NT2/D1 (cell line): Measurements from ENCODE around the gene HS2ST1.
"Not testable (repeated sequence)": the region's sequence is repeated elsewhere in the genome, so short reads cannot be mapped to it uniquely, and the experiment has no call there.

Experiments used
- DNase-seq: peaks from one replicate; pipeline ENCODE4 v3.0.0-alpha.2; 2011; ENCODE audit warnings: low read depth, low spot score
- H3K27me3 ChIP-seq: 2 replicates; pipeline ENCODE4 v1.6.0; 2011; ENCODE audit warnings: mild to moderate bottlenecking; ENCODE audit not compliant: insufficient read length, insufficient read depth
- H3K36me3 ChIP-seq: 2 replicates; pipeline ENCODE4 v1.6.1; 2011; ENCODE audit warnings: mild to moderate bottlenecking, low read length, mixed read lengths; ENCODE audit not compliant: insufficient read depth, insufficient read length
- H3K4me1 ChIP-seq: 2 replicates; pipeline ENCODE4 v1.5.1; 2011; ENCODE audit not compliant: insufficient read depth, insufficient read length
- H3K4me3 ChIP-seq: 2 replicates; pipeline ENCODE4 v1.5.1; 2011; ENCODE audit warnings: low read depth; ENCODE audit not compliant: insufficient read length
- H3K9ac ChIP-seq: 2 replicates; pipeline ENCODE4 v1.6.0; 2011; ENCODE audit warnings: low read depth; ENCODE audit not compliant: insufficient read length
- H3K9me3 ChIP-seq: 2 replicates; pipeline ENCODE4 v1.5.1; 2011; ENCODE audit warnings: mild to moderate bottlenecking, low read length; ENCODE audit not compliant: insufficient read depth
- SUZ12 ChIP-seq: IDR thresholded peaks from 2 replicates; pipeline ENCODE4 v1.6.1; 2011; ENCODE audit not compliant: insufficient read length, insufficient read depth; ENCODE audit errors: extremely low read depth
- YY1 ChIP-seq: IDR thresholded peaks from 2 replicates; pipeline ENCODE4 v1.6.1; 2011; ENCODE audit not compliant: insufficient read length, insufficient read depth
- ZNF274 ChIP-seq: IDR thresholded peaks from 2 replicates; pipeline ENCODE4 v1.6.1; 2011; ENCODE audit warnings: mild to moderate bottlenecking, low read depth, low read length

Gene HS2ST1

GRCh38 chr1:86914601-86914997, at the start of gene HS2ST1:
Gene HS2ST1, plus strand, starts transcription at chr1:86914635.
- Histone ChIP-seq H3K27me3 (no peaks in the 10 kb centered on the region), H3K4me3 (peak within 1 kb of the TSS; percentile 93), H3K36me3 (peaks cover 26% of the 10 kb centered on the region), H3K9ac (peak within 1 kb of the TSS; percentile 99), H3K9me3 (no peaks in the 10 kb centered on the region), H3K4me1 (no peaks in the 10 kb centered on the region)
- TF ChIP-seq ZNF274 (no peak), SUZ12 (no peak), YY1 (no peak)
- DNase-seq = no peak

DNA sequence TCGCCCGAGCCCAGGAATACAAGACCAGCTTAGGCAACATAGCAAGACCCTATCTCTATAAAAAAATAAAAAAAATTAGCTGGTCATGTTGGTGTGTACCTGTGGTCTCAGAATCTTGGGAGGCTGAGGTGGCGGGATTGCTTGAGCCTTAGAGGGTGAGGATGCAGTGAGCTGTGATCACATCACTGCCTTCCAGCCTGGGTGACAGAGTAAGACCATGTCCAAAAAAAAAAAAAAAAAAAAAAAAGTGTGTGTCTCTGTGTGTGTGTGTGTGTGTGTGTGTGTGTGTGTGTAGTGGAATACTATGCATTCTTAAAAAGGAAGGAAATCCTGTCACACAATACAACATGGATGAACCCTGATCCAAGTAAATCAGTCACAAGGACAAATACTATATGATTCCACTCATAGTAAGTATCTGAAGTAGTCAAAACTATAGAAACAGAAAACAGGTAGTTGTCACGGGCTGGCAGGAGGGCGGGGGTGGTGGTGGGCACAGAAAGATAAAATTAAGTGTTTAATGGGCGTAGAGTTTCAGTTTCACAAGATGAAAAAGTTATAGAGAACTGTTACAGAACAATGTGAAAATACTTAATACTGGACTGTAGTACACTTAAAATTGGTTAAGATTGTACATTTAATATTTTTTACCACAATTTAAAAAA, 48.3 kb upstream of the HS2ST1 start:
- Histone ChIP-seq H3K36me3 (peaks cover 26% of the 10 kb centered on the region), H3K4me1 (no peaks in the 10 kb centered on the region), H3K9ac (no peak overlapping the region), H3K27me3 (no peaks in the 10 kb centered on the region), H3K4me3 (no peak overlapping the region), H3K9me3 (no peaks in the 10 kb centered on the region)
- DNase-seq = no peak
- TF ChIP-seq YY1 = no peak
- no peak for TF ChIP-seq ZNF274
- TF ChIP-seq SUZ12 = no peak

- no peak for DNase-seq
- no peaks in the 10 kb centered on the region for H3K27me3 ChIP-seq
- TF ChIP-seq YY1 (no peak), ZNF274 (no peak), SUZ12 (no peak)
Measured at GRCh38 chr1:86866665-86867064, 47.8 kb upstream of the HS2ST1 start.

GRCh38 chr1:86867278-86867677, 47.2 kb upstream of the HS2ST1 start:
- DNase-seq, H3K4me1 ChIP-seq, H3K4me3 ChIP-seq, H3K27me3 ChIP-seq, H3K9me3 ChIP-seq, H3K9ac ChIP-seq: not testable (repeated sequence)
- H3K36me3 ChIP-seq = peaks cover 22% of the 10 kb centered on the region

More at GRCh38 chr1:86866665-86867064, 47.8 kb upstream of the HS2ST1 start:
- H3K9ac ChIP-seq = no peak overlapping the region
- H3K9me3 ChIP-seq = no peaks in the 10 kb centered on the region
- H3K36me3 ChIP-seq = peaks cover 26% of the 10 kb centered on the region
- no peak overlapping the region for H3K4me3 ChIP-seq
- H3K4me1 ChIP-seq = no peaks in the 10 kb centered on the region

DNA sequence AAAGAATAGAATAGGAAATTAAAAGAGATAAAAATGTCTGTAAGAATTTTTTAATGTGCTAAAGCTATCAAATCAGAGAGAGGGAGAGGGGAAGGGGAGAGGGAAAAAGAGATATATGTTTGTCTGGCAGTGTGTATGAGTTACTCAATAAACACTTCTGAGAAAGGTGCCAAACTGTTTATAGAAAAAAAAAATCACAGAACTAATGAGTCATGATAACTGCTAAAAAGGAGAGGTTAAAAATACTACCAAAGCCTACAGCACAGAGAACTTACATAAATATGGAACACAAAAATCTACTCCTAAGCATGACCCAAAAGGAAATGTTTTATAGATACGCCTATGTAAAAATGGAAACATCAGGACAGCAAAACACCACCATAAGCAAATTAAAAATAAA, 46.0 kb upstream of the HS2ST1 start:
- Histone ChIP-seq H3K9ac (no peak overlapping the region), H3K4me1 (no peaks in the 10 kb centered on the region), H3K36me3 (peaks cover 12% of the 10 kb centered on the region), H3K4me3 (no peak overlapping the region), H3K27me3 (no peaks in the 10 kb centered on the region), H3K9me3 (no peaks in the 10 kb centered on the region)
- TF ChIP-seq SUZ12 = no peak
- TF ChIP-seq ZNF274 = no peak
- TF ChIP-seq YY1 = no peak
- no peak for DNase-seq

DNA sequence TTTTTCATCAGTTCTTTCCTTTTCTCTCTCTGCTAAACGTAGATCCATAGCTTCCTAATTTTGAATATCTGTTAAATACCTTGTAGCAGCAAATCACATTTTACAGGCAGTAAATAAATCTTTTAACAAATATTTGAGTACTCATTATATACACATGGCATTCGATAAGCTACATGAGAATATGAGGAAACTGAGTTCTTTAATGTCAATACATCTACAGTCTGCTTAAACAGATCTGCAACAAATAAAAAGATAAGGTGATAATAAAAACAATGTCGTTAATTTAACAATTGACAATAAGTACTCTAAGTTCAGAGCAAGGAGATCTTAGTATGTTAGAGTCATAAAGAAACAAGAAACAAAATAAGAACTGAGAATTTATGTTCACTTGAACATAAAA, 43.4 kb upstream of the HS2ST1 start:
- H3K9ac ChIP-seq = no peak overlapping the region
- no peak for DNase-seq
- TF ChIP-seq SUZ12 (no peak), YY1 (no peak), ZNF274 (no peak)
- no peaks in the 10 kb centered on the region for H3K9me3 ChIP-seq
- H3K27me3 ChIP-seq = no peaks in the 10 kb centered on the region
- no peaks in the 10 kb centered on the region for H3K4me1 ChIP-seq
- no peak overlapping the region for H3K4me3 ChIP-seq
- peaks cover 17% of the 10 kb centered on the region for H3K36me3 ChIP-seq

DNA sequence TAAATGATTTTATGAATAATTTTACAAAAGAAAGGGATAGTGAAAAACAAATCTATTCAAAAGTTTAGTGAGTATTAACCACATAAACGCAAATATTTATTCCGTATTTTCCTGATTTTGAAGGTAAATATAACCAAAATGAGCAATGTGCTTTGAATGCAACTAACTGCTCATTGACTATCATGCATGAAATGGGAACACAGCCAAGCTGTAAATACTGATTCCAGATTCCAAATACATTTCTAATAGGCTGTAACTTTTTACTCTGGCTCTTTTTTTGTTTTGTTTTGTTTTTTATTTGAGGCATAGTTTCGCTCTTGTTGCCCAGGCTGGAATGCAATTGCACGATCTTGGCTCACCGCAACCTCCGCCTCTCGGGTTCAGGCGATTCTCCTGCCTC, 42.3 kb upstream of the HS2ST1 start:
- Histone ChIP-seq H3K27me3 (no peaks in the 10 kb centered on the region), H3K4me1 (no peaks in the 10 kb centered on the region), H3K9ac (no peak overlapping the region), H3K4me3 (no peak overlapping the region), H3K36me3 (peaks cover 13% of the 10 kb centered on the region), H3K9me3 (no peaks in the 10 kb centered on the region)
- DNase-seq = no peak
- no peak for TF ChIP-seq ZNF274
- TF ChIP-seq SUZ12 = no peak
- no peak for TF ChIP-seq YY1

DNA sequence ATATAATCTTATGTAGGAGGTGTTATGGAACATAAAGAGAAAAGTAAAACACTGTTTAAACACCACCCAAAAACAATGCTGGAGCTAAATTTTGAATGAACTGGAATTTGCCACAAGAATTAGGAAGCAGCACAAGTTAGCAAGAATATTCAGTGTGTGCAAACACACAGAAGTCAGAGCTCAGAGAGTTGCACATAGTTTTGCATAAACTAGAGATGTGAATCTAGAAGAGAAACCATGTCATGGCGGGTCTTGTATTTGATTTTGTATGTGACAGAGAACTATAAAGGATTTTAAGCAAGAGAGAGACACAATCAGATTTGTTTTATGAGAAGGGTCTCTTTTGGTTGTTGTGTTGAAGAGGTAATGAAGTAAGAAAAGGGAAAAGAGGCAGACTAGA, 38.7 kb upstream of the HS2ST1 start:
- Histone ChIP-seq H3K27me3 (no peaks in the 10 kb centered on the region), H3K9me3 (no peaks in the 10 kb centered on the region), H3K9ac (no peak overlapping the region), H3K36me3 (peaks cover 27% of the 10 kb centered on the region), H3K4me1 (no peaks in the 10 kb centered on the region), H3K4me3 (no peak overlapping the region)
- DNase-seq = no peak
- no peak for TF ChIP-seq SUZ12
